ENCODE data around the gene GSTM3. TPM values are rescaled to one million over a fixed set of nuclear protein-coding genes. Genes with fewer than 3 reads are reported as not detected.

Gene GSTM3
- total and polyA plus RNA-seq, 2 experiments from 2014 or later = 3.1 to 4.1 TPM

DNA sequence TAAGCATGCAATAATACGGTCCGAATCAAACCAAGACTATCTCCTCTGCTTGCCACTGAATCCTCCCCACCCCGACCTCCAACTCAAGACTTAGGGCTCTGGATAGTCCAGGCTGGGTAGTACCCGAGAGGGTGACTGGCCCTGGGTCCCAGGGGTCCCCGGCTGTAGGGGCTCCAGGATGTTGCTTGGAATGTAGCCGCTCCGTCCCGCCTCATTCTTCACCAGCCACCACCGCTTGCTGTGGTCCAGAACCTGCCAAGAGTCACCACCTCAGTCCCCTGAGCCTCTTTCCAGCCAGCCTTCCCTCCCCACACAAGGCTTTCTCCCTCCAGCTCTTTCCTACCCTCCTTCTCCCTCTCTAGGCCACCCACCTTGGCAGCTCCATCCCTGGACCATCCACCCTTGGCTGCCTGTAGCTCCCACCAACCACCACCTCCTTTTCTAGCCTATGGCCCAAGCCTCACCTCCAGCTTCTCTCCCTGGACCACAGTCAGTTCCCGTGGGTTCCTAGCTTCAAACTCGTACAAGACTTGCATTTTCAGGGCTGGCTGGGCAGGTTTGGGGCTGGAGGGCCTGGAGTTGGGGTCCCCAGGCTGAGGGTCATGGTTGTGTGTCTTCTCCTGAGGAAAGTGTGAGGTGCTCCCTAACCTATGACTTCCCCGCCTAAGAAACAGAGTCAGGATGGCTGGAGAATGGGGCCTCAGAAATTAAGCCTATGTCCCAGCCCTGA lies 10.9 kb upstream of the GSTM3 start (continued):
- TF ChIP-seq, protein P1, sequence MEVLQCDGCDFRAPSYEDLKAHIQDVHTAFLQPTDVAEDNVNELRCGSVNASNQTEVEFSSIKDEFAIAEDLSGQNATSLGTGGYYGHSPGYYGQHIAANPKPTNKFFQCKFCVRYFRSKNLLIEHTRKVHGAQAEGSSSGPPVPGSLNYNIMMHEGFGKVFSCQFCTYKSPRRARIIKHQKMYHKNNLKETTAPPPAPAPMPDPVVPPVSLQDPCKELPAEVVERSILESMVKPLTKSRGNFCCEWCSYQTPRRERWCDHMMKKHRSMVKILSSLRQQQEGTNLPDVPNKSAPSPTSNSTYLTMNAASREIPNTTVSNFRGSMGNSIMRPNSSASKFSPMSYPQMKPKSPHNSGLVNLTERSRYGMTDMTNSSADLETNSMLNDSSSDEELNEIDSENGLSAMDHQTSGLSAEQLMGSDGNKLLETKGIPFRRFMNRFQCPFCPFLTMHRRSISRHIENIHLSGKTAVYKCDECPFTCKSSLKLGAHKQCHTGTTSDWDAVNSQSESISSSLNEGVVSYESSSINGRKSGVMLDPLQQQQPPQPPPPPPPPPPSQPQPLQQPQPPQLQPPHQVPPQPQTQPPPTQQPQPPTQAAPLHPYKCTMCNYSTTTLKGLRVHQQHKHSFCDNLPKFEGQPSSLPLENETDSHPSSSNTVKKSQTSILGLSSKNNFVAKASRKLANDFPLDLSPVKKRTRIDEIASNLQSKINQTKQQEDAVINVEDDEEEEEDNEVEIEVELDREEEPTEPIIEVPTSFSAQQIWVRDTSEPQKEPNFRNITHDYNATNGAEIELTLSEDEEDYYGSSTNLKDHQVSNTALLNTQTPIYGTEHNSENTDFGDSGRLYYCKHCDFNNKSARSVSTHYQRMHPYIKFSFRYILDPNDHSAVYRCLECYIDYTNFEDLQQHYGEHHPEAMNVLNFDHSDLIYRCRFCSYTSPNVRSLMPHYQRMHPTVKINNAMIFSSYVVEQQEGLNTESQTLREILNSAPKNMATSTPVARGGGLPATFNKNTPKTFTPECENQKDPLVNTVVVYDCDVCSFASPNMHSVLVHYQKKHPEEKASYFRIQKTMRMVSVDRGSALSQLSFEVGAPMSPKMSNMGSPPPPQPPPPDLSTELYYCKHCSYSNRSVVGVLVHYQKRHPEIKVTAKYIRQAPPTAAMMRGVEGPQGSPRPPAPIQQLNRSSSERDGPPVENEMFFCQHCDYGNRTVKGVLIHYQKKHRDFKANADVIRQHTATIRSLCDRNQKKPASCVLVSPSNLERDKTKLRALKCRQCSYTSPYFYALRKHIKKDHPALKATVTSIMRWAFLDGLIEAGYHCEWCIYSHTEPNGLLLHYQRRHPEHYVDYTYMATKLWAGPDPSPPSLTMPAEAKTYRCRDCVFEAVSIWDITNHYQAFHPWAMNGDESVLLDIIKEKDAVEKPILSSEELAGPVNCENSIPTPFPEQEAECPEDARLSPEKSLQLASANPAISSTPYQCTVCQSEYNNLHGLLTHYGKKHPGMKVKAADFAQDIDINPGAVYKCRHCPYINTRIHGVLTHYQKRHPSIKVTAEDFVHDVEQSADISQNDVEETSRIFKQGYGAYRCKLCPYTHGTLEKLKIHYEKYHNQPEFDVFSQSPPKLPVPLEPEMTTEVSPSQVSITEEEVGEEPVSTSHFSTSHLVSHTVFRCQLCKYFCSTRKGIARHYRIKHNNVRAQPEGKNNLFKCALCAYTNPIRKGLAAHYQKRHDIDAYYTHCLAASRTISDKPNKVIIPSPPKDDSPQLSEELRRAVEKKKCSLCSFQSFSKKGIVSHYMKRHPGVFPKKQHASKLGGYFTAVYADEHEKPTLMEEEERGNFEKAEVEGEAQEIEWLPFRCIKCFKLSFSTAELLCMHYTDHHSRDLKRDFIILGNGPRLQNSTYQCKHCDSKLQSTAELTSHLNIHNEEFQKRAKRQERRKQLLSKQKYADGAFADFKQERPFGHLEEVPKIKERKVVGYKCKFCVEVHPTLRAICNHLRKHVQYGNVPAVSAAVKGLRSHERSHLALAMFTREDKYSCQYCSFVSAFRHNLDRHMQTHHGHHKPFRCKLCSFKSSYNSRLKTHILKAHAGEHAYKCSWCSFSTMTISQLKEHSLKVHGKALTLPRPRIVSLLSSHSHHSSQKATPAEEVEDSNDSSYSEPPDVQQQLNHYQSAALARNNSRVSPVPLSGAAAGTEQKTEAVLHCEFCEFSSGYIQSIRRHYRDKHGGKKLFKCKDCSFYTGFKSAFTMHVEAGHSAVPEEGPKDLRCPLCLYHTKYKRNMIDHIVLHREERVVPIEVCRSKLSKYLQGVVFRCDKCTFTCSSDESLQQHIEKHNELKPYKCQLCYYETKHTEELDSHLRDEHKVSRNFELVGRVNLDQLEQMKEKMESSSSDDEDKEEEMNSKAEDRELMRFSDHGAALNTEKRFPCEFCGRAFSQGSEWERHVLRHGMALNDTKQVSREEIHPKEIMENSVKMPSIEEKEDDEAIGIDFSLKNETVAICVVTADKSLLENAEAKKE (CRISPR knock-in tag; IDR thresholded peaks at IDR 0.05) = no peak

DNA sequence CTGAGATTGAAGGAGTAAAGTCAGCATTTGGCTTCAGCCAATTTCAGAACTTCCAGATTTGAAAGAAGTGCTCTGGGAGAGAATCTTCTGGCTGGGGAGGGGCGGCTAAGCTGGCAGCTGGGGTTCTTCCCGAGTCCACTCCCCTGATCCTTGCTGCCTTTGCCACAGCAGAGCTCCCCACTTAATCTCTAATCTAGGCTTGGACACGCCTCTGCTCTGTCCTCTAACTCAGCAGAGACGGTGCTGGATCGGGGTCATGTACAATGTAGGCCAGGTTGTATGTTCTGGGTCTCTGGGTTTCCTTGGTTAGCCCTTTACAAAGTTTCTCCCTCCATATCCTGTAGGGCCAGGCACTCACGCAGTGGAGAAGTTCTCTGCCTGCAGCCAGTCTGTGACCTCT lies 10.1 kb upstream of the GSTM3 start:
- no peaks in the 10 kb centered on the region for H3K4me1 Mint-ChIP-seq
- Histone ChIP-seq H2AFZ (no peak overlapping the region), H3K4me2 (no peak overlapping the region), H3K27ac (ENCODE audit: low read depth) (no peak overlapping the region), H3K79me2 (replicated peaks; ENCODE audit: insufficient read depth) (no peaks in the 10 kb centered on the region), H3F3A (replicated peaks; ENCODE audit: low read depth) (no peaks in the 10 kb centered on the region), H3K4me1 (ENCODE audit: insufficient read depth) (no peaks in the 10 kb centered on the region), H4K20me1 (replicated peaks; ENCODE audit: insufficient read depth) (no peaks in the 10 kb centered on the region), H3K36me3 (ENCODE audit: insufficient read depth) (no peaks in the 10 kb centered on the region), H3K27me3 (ENCODE audit: insufficient read depth) (no peaks in the 10 kb centered on the region), H3K9me2 (ENCODE audit: insufficient read depth) (no peaks in the 10 kb centered on the region), H3K4me3 (no peak overlapping the region)
- no peak overlapping the region for H3K27ac Mint-ChIP-seq
- peaks cover 23% of the 10 kb centered on the region for H3K9me3 Mint-ChIP-seq
- TF ChIP-seq EZH2 (IDR thresholded peaks at IDR 0.05; ENCODE audit: low read depth, unreplicated experiment) (no peak), ZNF114 (CRISPR knock-in tag; IDR thresholded peaks at IDR 0.05) (no peak)
- TF ChIP-seq, protein P2, sequence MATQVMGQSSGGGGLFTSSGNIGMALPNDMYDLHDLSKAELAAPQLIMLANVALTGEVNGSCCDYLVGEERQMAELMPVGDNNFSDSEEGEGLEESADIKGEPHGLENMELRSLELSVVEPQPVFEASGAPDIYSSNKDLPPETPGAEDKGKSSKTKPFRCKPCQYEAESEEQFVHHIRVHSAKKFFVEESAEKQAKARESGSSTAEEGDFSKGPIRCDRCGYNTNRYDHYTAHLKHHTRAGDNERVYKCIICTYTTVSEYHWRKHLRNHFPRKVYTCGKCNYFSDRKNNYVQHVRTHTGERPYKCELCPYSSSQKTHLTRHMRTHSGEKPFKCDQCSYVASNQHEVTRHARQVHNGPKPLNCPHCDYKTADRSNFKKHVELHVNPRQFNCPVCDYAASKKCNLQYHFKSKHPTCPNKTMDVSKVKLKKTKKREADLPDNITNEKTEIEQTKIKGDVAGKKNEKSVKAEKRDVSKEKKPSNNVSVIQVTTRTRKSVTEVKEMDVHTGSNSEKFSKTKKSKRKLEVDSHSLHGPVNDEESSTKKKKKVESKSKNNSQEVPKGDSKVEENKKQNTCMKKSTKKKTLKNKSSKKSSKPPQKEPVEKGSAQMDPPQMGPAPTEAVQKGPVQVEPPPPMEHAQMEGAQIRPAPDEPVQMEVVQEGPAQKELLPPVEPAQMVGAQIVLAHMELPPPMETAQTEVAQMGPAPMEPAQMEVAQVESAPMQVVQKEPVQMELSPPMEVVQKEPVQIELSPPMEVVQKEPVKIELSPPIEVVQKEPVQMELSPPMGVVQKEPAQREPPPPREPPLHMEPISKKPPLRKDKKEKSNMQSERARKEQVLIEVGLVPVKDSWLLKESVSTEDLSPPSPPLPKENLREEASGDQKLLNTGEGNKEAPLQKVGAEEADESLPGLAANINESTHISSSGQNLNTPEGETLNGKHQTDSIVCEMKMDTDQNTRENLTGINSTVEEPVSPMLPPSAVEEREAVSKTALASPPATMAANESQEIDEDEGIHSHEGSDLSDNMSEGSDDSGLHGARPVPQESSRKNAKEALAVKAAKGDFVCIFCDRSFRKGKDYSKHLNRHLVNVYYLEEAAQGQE (IDR thresholded peaks at IDR 0.05; ENCODE audit: unreplicated experiment) = no peak
- DNase-seq (ENCODE audit: low spot score) (no peak), ATAC-seq (no peak)
- H3K4me3 Mint-ChIP-seq = no peak overlapping the region
- peaks cover 12% of the 10 kb centered on the region for H3K27me3 Mint-ChIP-seq (ENCODE audit: insufficient read depth, low read depth, poor library complexity)
- peaks cover 9% of the 10 kb centered on the region; the same call in 2 of the 3 replicates for H3K36me3 Mint-ChIP-seq (ENCODE audit: low read depth)

Measured in GM23338 (cell line).